B cell (primary cell): ENCODE data around the gene PER1. TPM values are rescaled to one million over a fixed set of nuclear protein-coding genes. Genes with fewer than 3 reads are reported as not detected.
A peak's percentile ranks its signal among the peaks of the same experiment; 100 is the strongest.

ENCODE experiments used
- ATAC-seq: fragments of 200-7000 bp; cut with Tn5 transposase; one replicate; pipeline ENCODE4 v1.10.0; 2021; ENCODE audit warnings: low read depth, mild to moderate bottlenecking, moderate number of reproducible peaks, moderate library complexity
- CTCF ChIA-PET: fragments of 350-600 bp; sonication (Branson Sonifier 250); formaldehyde crosslinking; loops from one replicate; lab custom pipeline; 2021; ENCODE audit warnings: antibody characterized with exemption, inconsistent platforms; lab: Charles Lee
- POLR2A ChIA-PET: fragments of 350-600 bp; sonication (Branson Sonifier 250); formaldehyde crosslinking; loops from one replicate; lab custom pipeline; 2021; ENCODE audit warnings: antibody characterized with exemption; lab: Charles Lee
- DNase-seq: peaks from one replicate; pipeline ENCODE4 v3.0.0; 2013
- H2AFZ ChIP-seq: 2 replicates; pipeline ENCODE4 v1.6.1; 2012; ENCODE audit warnings: mild to moderate bottlenecking, low read depth, low read length; ENCODE audit not compliant: insufficient read depth, poor library complexity, severe bottlenecking
- H3K27ac ChIP-seq, 2 donors: 1 replicate in 1 of 2; 2 replicates in 1 of 2; pipeline ENCODE4 v1.5.1; 2012 to 2013; ENCODE audit warnings: low read length in 2 of 2, mild to moderate bottlenecking in 2 of 2, moderate library complexity in 1 of 2
- H3K27me3 ChIP-seq, 4 experiments: fragments of 200-600 bp in 1 of 4; sonication (generic) in 1 of 4; replicated peaks in 1 of 4; 1 replicate in 2 of 4; 2 replicates in 2 of 4; pipeline versions ENCODE4 v1.6.1 to v1.7.0; 2013 to 2016; ENCODE audit warnings: low read length in 3 of 4, mild to moderate bottlenecking in 2 of 4, mixed read lengths in 1 of 4, moderate library complexity in 1 of 4; ENCODE audit not compliant: insufficient read depth in 4 of 4, control insufficient read depth in 3 of 4; ENCODE audit errors: control extremely low read depth in 1 of 4
- H3K36me3 ChIP-seq, 2 experiments: replicated peaks in 1 of 2; 1 replicate in 1 of 2; 2 replicates in 1 of 2; pipeline versions ENCODE4 v1.6.1 to v1.7.1; 2013; ENCODE audit warnings: low read length in 1 of 2; ENCODE audit not compliant: insufficient read depth in 2 of 2, control insufficient read depth in 1 of 2; ENCODE audit errors: control extremely low read depth in 1 of 2, extremely low read depth in 1 of 2
- H3K4me1 ChIP-seq, 2 donors: fragments of 200-600 bp in 1 of 2; sonication (generic) in 1 of 2; 1 replicate in 1 of 2; 2 replicates in 1 of 2; pipeline versions ENCODE4 v1.5.1 to v1.6.1; 2013 to 2017; ENCODE audit warnings: low read length in 2 of 2; ENCODE audit not compliant: control insufficient read depth in 2 of 2, insufficient read depth in 2 of 2
- H3K4me2 ChIP-seq: replicated peaks from 2 replicates; pipeline ENCODE3; 2012; ENCODE audit warnings: mild to moderate bottlenecking, low read depth, low read length; ENCODE audit not compliant: poor library complexity, severe bottlenecking
- H3K4me3 ChIP-seq, 5 experiments: fragments of 200-600 bp in 1 of 5; sonication (generic) in 1 of 5; 1 replicate in 3 of 5; 2 replicates in 2 of 5; pipeline versions ENCODE4 v1.5.1 to v1.7.0; 2011 to 2016; ENCODE audit warnings: low read length in 4 of 5, mild to moderate bottlenecking in 4 of 5, low read depth in 2 of 5, control low read depth in 1 of 5, moderate library complexity in 1 of 5; ENCODE audit not compliant: insufficient read depth in 1 of 5; ENCODE audit errors: control extremely low read depth in 1 of 5, extremely low read depth in 1 of 5
- H3K79me2 ChIP-seq: fragments of 200-600 bp; sonication (generic); one replicate; pipeline ENCODE4 v1.6.0; 2016; ENCODE audit warnings: low read length; ENCODE audit not compliant: control insufficient read depth, insufficient read depth
- H3K9ac ChIP-seq: fragments of 200-600 bp; sonication (generic); 2 replicates; pipeline ENCODE4 v1.6.1; 2017; ENCODE audit warnings: mild to moderate bottlenecking, low read length, moderate library complexity
- H3K9me3 ChIP-seq, 3 donors: one replicate each; pipeline versions ENCODE4 v1.6.1 to v1.7.1; 2013; ENCODE audit warnings: low read length in 2 of 3; ENCODE audit not compliant: control insufficient read depth in 2 of 3, insufficient read depth in 1 of 3; ENCODE audit errors: control extremely low read depth in 1 of 3
- H4K20me1 ChIP-seq: 2 replicates; pipeline ENCODE4 v1.6.0; 2012; ENCODE audit warnings: mild to moderate bottlenecking, low read length; ENCODE audit not compliant: insufficient read depth, control insufficient read depth, poor library complexity, severe bottlenecking
- H3K27ac Mint-ChIP-seq: one replicate; pipeline ENCODE4 v1.8.0; 2021; ENCODE audit warnings: mixed read lengths
- H3K27me3 Mint-ChIP-seq: one replicate; pipeline ENCODE4 v1.8.0; 2021; ENCODE audit warnings: mixed read lengths
- H3K4me1 Mint-ChIP-seq: one replicate; pipeline ENCODE4 v1.8.0; 2021; ENCODE audit warnings: mixed read lengths
- H3K4me3 Mint-ChIP-seq: one replicate; pipeline ENCODE4 v1.8.0; 2021; ENCODE audit warnings: mixed read lengths
- H3K9me3 Mint-ChIP-seq: one replicate; pipeline ENCODE4 v1.8.0; 2022; ENCODE audit warnings: mixed read lengths; ENCODE audit not compliant: insufficient read depth
- EZH2 ChIP-seq: IDR thresholded peaks from 2 replicates; pipeline ENCODE4 v1.6.1; 2012; ENCODE audit warnings: borderline replicate concordance, low read depth, mild to moderate bottlenecking, moderate library complexity, low read length; ENCODE audit not compliant: insufficient read depth, poor library complexity, severe bottlenecking
- WGBS: methylation state at CpG from one replicate; pipeline ENCODE4 v1.1.5; 2013; ENCODE audit warnings: missing lambda C conversion rate; ENCODE audit not compliant: insufficient coverage; 5-methylcytosine and 5-hydroxymethylcytosine counted together
- intact Hi-C: fragments of 100-400 bp; cut with micrococcal nuclease; formaldehyde crosslinking; loops from one replicate; pipeline ENCODE4 v1.10.0; 2022
- polyA plus RNA-seq: library from polyadenylated mRNA; depleted of rRNA; stranded (reverse); fragments of >200 nt; gene quantifications from 2 replicates; pipeline ENCODE4 v1.2.3, GENCODE V29; 2012
- total RNA-seq, 2 donors: library from RNA; stranded (reverse); fragments of 120-200 nt in 1 of 2; gene quantifications; 1 replicate in 1 of 2; 2 replicates in 1 of 2; pipeline versions ENCODE4 v1.2.3 to v1.2.4, GENCODE V29; 2013 to 2022
- TF ChIP-seq, protein P1 (sequence below): fragments of 200-600 bp; IDR thresholded peaks from one replicate; pipeline ENCODE4 v1.8.0; 2022; ENCODE audit warnings: antibody characterized with exemption, mild to moderate bottlenecking

Gene PER1
- total and polyA plus RNA-seq, 2 donors (not counting 1 experiment from before 2014, with no cell fraction given) = 120 to 176 TPM

DNA sequence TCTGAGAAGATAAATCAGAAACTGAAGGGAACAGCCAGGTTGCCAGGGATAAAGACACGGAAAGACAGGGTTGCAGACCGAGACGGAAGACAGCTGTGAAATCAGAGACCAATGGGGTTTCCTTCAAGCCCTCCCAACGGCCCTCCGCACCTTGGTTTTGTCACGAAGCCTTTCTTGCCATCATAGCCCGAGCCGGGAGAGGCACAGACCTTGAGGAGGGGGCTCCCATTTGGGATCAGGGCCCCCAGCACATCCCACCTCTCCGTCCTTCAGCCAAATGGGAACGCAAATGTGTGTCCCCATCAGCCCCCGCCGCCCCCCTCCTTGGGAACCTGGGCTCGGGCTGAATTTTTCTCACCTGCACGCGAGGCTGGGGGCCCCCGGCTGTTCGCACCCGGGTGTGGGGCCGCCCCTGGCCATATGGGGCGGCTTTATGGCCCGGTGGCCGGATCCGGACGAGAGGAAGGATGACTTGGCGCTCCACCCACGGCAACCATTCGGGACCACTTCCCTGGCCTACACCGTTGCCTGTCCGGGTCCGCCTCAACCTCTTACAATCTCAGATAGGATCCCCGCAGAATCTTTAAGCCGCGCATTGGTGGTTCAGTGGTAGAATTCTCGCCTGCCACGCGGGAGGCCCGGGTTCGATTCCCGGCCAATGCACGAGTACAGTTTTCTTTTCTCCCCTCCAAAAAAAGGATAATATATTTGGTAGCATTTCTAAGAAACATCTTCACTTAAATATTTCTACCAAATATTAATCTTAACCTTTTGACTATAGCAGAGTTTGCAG, 26.9 kb downstream of the PER1 start:
- Histone ChIP-seq H2AFZ (peak overlapping the region; percentile 88), H3K9me3 (peaks cover 0 to 21% (median 0%) of the 10 kb centered on the region in 3 donors), H3K27me3 (peaks cover 0 to 50% (median 20%) of the 10 kb centered on the region in 4 experiments), H3K4me2 (peak overlapping the region; percentile 91), H3K9ac (peak overlapping the region; percentile 83), H3K27ac (no peak overlapping the region), H3K79me2 (no peaks in the 10 kb centered on the region), H4K20me1 (peaks cover 34% of the 10 kb centered on the region), H3K4me1 (peaks cover 54 to 64% of the 10 kb centered on the region in 2 donors), H3K36me3 (no peaks in the 10 kb centered on the region), H3K4me3 (peak overlapping the region; percentile 70 to 85 (median 72))
- peak; percentile 92 for DNase-seq
- Mint-ChIP-seq H3K4me1 (peaks cover 59% of the 10 kb centered on the region), H3K9me3 (no peaks in the 10 kb centered on the region), H3K4me3 (peak overlapping the region; percentile 94), H3K27ac (peak overlapping the region; percentile 94), H3K27me3 (peaks cover 34% of the 10 kb centered on the region)
- POLR2A ChIA-PET = interaction anchor here (0.7 kb wide), 1 partner anchor 31 kb away, joined by 3 read pairs; no protein-coding TSS in a partner anchor
- intact Hi-C loops = no loop called here
- 1% methylated on average over 30 of the region's 40 CpGs for WGBS
- CTCF ChIA-PET = interaction anchor here (0.9 to 3.6 kb wide), 8 partner anchors 8 to 65 kb away, joined by 3 to 18 read pairs (median 7); no protein-coding TSS in a partner anchor
- peak; percentile 43 for ATAC-seq
- TF ChIP-seq, protein P1, sequence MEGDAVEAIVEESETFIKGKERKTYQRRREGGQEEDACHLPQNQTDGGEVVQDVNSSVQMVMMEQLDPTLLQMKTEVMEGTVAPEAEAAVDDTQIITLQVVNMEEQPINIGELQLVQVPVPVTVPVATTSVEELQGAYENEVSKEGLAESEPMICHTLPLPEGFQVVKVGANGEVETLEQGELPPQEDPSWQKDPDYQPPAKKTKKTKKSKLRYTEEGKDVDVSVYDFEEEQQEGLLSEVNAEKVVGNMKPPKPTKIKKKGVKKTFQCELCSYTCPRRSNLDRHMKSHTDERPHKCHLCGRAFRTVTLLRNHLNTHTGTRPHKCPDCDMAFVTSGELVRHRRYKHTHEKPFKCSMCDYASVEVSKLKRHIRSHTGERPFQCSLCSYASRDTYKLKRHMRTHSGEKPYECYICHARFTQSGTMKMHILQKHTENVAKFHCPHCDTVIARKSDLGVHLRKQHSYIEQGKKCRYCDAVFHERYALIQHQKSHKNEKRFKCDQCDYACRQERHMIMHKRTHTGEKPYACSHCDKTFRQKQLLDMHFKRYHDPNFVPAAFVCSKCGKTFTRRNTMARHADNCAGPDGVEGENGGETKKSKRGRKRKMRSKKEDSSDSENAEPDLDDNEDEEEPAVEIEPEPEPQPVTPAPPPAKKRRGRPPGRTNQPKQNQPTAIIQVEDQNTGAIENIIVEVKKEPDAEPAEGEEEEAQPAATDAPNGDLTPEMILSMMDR = no peak
- no peak for TF ChIP-seq EZH2
